Muscle layer of duodenum (tissue), 2 donors: ENCODE measurements around the gene MPHOSPH6.
A peak's percentile ranks its signal among the peaks of the same experiment; 100 is the strongest.

Experiments used
- H3K27ac ChIP-seq: one replicate; pipeline ENCODE4 v1.7.0; 2013; ENCODE audit warnings: mild to moderate bottlenecking, low read length
- H3K27me3 ChIP-seq: one replicate; pipeline ENCODE4 v1.7.0; 2013; ENCODE audit warnings: low read depth, mild to moderate bottlenecking, control low read depth, low read length
- H3K36me3 ChIP-seq, 2 donors: one replicate each; pipeline ENCODE4 v1.7.0; 2013; ENCODE audit warnings: low read length in 2 of 2, control low read depth in 1 of 2, mild to moderate bottlenecking in 1 of 2; ENCODE audit not compliant: insufficient read depth in 2 of 2, control insufficient read depth in 1 of 2
- H3K4me1 ChIP-seq, 2 donors: one replicate each; pipeline ENCODE4 v1.7.0; 2013; ENCODE audit warnings: low read length in 2 of 2, mild to moderate bottlenecking in 2 of 2, control low read depth in 1 of 2, moderate library complexity in 1 of 2; ENCODE audit not compliant: insufficient read depth in 2 of 2, control insufficient read depth in 1 of 2
- H3K4me3 ChIP-seq, 2 donors: one replicate each; pipeline ENCODE4 v1.7.0; 2013; ENCODE audit warnings: low read length in 2 of 2, low read depth in 1 of 2, mild to moderate bottlenecking in 1 of 2
- H3K9me3 ChIP-seq, 2 donors: one replicate each; pipeline ENCODE4 v1.7.0; 2013; ENCODE audit warnings: low read length in 2 of 2, control low read depth in 1 of 2, mild to moderate bottlenecking in 1 of 2; ENCODE audit not compliant: control insufficient read depth in 1 of 2
- donor health status: healthy.

MPHOSPH6 gene

GRCh38 chr16:82190386-82190785 lies 20.4 kb upstream of the MPHOSPH6 start:
- Histone ChIP-seq H3K36me3 (no peaks in the 10 kb centered on the region), H3K27ac (peak overlapping the region; percentile 17), H3K4me3 (no peak overlapping the region), H3K27me3 (no peaks in the 10 kb centered on the region), H3K9me3 (no peaks in the 10 kb centered on the region), H3K4me1 (no peaks in the 10 kb centered on the region)

DNA sequence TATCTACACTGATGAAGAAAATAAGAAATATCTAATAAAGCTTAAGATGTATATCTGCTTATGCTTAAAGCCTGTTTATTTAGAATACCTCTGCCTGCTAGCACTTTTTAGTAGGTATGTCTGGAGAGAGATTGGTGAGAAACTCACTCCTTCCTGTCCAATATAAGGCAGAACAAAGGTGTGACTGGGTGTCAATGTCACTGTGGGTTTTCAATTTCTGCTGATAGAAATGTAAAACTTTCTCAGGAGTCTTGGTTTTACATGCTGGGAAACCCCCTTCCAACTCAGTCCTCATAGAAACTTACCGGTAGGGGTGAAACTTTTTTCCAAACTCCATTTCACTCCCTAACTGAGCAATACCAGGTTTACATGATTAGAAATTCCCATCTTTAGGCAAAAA lies 17.8 kb upstream of the MPHOSPH6 start:
- H3K27ac ChIP-seq, result no peak overlapping the region
- no peak overlapping the region for H3K4me3 ChIP-seq
- H3K4me1 ChIP-seq, result no peaks in the 10 kb centered on the region
- no peaks in the 10 kb centered on the region for H3K27me3 ChIP-seq
- no peaks in the 10 kb centered on the region for H3K9me3 ChIP-seq
- H3K36me3 ChIP-seq, result no peaks in the 10 kb centered on the region

GRCh38 chr16:82185012-82185411 lies 15.0 kb upstream of the MPHOSPH6 start:
- Histone ChIP-seq H3K4me3 (no peak overlapping the region), H3K9me3 (no peaks in the 10 kb centered on the region), H3K4me1 (no peaks in the 10 kb centered on the region), H3K27me3 (no peaks in the 10 kb centered on the region), H3K27ac (no peak overlapping the region), H3K36me3 (no peaks in the 10 kb centered on the region)

- Histone ChIP-seq H3K27ac (no peak overlapping the region), H3K36me3 (no peaks in the 10 kb centered on the region), H3K9me3 (no peaks in the 10 kb centered on the region), H3K27me3 (no peaks in the 10 kb centered on the region), H3K4me1 (no peaks in the 10 kb centered on the region), H3K4me3 (no peak overlapping the region)
These were observed 14.2 kb upstream of the MPHOSPH6 start for GRCh38 chr16:82184213-82184612.

DNA sequence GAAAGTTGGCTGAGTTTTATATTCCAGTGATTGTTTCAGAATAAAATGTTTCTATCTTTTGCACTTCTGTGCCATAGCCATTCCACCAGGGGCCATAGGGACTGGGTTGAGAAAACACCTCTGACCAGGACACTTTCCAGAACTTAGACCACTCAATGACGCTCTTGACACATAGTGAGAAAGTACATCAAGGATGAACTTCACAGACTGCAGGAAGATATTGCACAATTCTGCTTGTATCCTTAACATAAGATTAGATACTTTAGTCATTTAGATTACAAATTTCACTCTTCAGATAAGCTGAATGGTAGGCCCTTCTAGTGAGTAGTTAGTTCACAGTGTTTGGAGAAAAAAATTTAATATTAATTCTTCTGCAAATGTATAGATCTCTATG lies 13.0 kb upstream of the MPHOSPH6 start:
- Histone ChIP-seq H3K36me3 (no peaks in the 10 kb centered on the region), H3K27me3 (no peaks in the 10 kb centered on the region), H3K9me3 (no peaks in the 10 kb centered on the region), H3K4me1 (no peaks in the 10 kb centered on the region), H3K27ac (no peak overlapping the region), H3K4me3 (no peak overlapping the region)

GRCh38 chr16:82182266-82183003 lies 12.4 kb upstream of the MPHOSPH6 start:
- no peak overlapping the region for H3K27ac ChIP-seq
- H3K4me1 ChIP-seq, result no peaks in the 10 kb centered on the region
- no peak overlapping the region for H3K4me3 ChIP-seq
- no peaks in the 10 kb centered on the region for H3K9me3 ChIP-seq
- H3K36me3 ChIP-seq, result no peaks in the 10 kb centered on the region
- H3K27me3 ChIP-seq, result no peaks in the 10 kb centered on the region

DNA sequence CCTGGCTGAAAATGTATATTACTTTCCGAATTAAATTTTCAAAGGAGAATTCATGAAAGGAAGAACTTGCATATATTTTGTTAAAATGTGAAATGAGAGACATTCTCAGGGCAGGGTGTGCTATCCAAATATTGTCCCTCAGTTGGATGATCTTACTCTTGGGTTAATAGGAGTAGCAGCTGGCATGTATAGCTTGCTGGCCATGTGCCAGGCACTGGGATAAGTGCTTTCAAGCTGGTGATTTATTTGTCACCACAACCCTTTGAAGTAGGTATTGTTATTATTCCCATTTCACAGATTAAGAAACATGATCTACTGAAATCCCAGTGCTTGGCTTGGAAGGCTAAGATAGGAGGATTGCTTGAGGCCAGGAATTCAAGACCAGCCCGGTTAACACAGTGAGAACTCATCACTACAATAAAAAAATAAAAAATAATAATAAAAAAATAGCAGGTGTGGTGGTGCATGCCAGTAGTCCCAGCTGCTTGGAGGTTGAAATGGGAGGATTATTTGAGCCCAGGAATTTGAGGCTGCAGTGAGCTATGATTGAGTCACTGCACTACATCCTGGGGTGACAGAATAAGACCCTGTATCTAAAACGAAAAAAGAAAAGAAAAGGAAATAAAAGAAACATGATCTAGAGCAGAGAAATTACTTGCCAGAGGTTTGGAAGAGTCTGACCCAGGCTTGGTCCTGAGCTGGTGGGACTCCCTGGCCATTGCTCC lies 11.6 kb upstream of the MPHOSPH6 start:
- no peak overlapping the region for H3K4me3 ChIP-seq
- H3K27me3 ChIP-seq, result no peaks in the 10 kb centered on the region
- H3K36me3 ChIP-seq, result no peaks in the 10 kb centered on the region
- no peaks in the 10 kb centered on the region for H3K9me3 ChIP-seq
- H3K4me1 ChIP-seq, result no peaks in the 10 kb centered on the region
- no peak overlapping the region for H3K27ac ChIP-seq

GRCh38 chr16:82178352-82178751 lies 8.3 kb upstream of the MPHOSPH6 start:
- H3K4me3 ChIP-seq, result no peak overlapping the region
- H3K9me3 ChIP-seq, result no peaks in the 10 kb centered on the region
- no peaks in the 10 kb centered on the region for H3K27me3 ChIP-seq
- H3K4me1 ChIP-seq, result no peaks in the 10 kb centered on the region
- no peak overlapping the region for H3K27ac ChIP-seq
- H3K36me3 ChIP-seq, result no peaks in the 10 kb centered on the region

DNA sequence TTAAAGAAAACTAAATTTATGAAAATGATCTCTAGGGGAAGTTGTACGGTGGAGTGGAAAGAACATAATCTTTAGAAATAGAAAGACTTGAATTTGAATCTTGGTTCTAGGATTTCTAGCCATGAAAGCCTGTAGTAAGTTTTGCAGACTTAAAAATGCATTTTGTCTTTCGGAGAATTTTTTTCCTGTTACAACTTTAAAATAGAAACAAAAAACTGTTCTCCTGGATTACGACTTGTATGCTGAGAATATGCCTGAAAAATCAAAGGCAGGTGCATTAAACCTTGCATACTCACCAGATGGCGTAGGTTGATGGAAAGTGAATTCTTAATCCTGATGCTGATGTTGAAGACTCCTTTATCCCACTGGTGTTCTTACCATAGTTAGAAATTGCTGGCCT lies 7.5 kb upstream of the MPHOSPH6 start:
- no peaks in the 10 kb centered on the region for H3K4me1 ChIP-seq
- H3K9me3 ChIP-seq, result no peaks in the 10 kb centered on the region
- H3K36me3 ChIP-seq, result no peaks in the 10 kb centered on the region
- H3K4me3 ChIP-seq, result no peak overlapping the region
- H3K27me3 ChIP-seq, result no peaks in the 10 kb centered on the region
- H3K27ac ChIP-seq, result no peak overlapping the region

DNA sequence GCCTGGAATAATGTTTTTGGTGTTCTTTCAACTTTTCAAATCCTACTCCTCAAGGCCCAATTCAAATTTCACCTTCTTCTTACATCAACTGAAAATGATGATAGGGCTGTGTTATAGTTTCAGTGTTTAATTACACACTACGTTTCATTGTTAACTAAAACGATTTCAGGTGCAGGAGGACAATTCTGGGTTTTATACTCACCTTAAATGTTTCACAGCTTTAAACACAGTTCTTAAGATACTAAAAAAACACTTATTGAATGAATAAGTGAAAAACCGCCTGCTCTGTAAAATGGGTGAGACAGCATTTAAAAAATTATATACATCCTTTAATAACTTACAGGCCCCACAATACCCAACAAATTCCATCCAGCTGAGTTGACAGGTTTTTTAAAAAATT lies 6.2 kb upstream of the MPHOSPH6 start:
- Histone ChIP-seq H3K4me3 (no peak overlapping the region), H3K4me1 (no peaks in the 10 kb centered on the region), H3K9me3 (no peaks in the 10 kb centered on the region), H3K27me3 (no peaks in the 10 kb centered on the region), H3K36me3 (no peaks in the 10 kb centered on the region), H3K27ac (no peak overlapping the region)

DNA sequence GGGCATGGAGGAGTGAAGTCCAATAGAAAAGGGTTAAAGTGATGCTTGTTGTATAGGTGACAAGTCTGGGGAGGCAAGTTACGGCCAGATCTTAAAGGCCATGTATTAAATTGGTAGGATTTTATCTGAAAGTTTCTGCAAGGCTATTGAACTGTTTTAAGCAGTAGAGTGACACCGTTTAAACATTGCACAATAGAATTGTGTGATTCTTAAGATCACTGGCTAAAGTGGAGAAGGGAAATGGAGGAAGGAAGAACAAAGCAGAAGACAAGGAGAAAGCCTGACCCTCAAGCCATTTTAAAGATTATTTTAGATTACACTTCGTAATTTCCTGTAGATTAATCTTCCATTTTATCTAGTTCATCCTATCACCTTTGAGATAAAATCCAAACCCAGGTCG lies 5.6 kb upstream of the MPHOSPH6 start:
- Histone ChIP-seq H3K4me3 (no peak overlapping the region), H3K27me3 (no peaks in the 10 kb centered on the region), H3K27ac (no peak overlapping the region), H3K4me1 (no peaks in the 10 kb centered on the region), H3K9me3 (no peaks in the 10 kb centered on the region), H3K36me3 (no peaks in the 10 kb centered on the region)

DNA sequence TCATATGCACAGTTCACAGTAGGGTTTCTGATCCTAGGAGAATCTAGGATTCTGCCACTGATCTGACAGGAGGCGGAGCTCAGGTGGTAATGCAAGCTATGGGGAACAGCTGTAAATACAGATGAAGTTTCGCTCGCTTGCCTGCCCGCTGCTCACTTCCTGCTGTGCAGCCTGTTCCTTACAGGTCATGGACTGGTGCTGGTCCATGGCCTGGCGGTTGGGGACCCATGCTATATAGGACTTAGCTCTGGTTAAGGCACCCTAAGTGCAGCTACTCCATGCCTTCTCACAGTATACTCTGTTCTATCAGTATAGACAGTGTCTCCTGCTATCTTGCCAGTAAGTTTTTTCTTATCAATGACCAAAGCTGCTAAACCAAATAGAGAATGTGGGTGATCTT lies 2.4 kb downstream of the MPHOSPH6 start:
- Histone ChIP-seq H3K36me3 (peaks cover 15 to 24% of the 10 kb centered on the region in 2 donors), H3K4me3 (no peak overlapping the region), H3K4me1 (peaks cover 0 to 9% of the 10 kb centered on the region in 2 donors), H3K9me3 (no peaks in the 10 kb centered on the region), H3K27ac (no peak overlapping the region), H3K27me3 (no peaks in the 10 kb centered on the region)
